ENCODE data around the gene GUCY1A1.

Gene GUCY1A1

GRCh38 chr4:155769090-155769489 lies 102.4 kb downstream of the GUCY1A1 start:
- no peak for DNase-seq (ENCODE audit: extremely low read depth in 1 of 2, low read depth in 1 of 2)

- DNase-seq (ENCODE audit: extremely low read depth in 1 of 2, low read depth in 1 of 2) = no peak
These were observed 106.0 kb downstream of the GUCY1A1 start for GRCh38 chr4:155772459-155773195.

GRCh38 chr4:155773196-155773800 lies 106.7 kb downstream of the GUCY1A1 start:
- DNase-seq (ENCODE audit: extremely low read depth in 1 of 2, low read depth in 1 of 2) = no peak

GRCh38 chr4:155774033-155774432 lies 107.4 kb downstream of the GUCY1A1 start:
- no peak for DNase-seq (ENCODE audit: extremely low read depth in 1 of 2, low read depth in 1 of 2)

GRCh38 chr4:155777971-155778735 lies 111.5 kb downstream of the GUCY1A1 start:
- no peak for DNase-seq (ENCODE audit: extremely low read depth in 1 of 2, low read depth in 1 of 2)

- no peak for DNase-seq (ENCODE audit: extremely low read depth in 1 of 2, low read depth in 1 of 2)
These were observed 114.1 kb downstream of the GUCY1A1 start for GRCh38 chr4:155780775-155781174.

- DNase-seq (ENCODE audit: extremely low read depth in 1 of 2, low read depth in 1 of 2) = no peak
These were observed 114.7 kb downstream of the GUCY1A1 start for GRCh38 chr4:155781249-155781831.

Data from activated CD8-positive, alpha-beta memory T cell treated with anti-CD3 and anti-CD28 coated beads for 1 hour (primary cell).